Measurements from ENCODE around the gene ACTR3C.

DNA sequence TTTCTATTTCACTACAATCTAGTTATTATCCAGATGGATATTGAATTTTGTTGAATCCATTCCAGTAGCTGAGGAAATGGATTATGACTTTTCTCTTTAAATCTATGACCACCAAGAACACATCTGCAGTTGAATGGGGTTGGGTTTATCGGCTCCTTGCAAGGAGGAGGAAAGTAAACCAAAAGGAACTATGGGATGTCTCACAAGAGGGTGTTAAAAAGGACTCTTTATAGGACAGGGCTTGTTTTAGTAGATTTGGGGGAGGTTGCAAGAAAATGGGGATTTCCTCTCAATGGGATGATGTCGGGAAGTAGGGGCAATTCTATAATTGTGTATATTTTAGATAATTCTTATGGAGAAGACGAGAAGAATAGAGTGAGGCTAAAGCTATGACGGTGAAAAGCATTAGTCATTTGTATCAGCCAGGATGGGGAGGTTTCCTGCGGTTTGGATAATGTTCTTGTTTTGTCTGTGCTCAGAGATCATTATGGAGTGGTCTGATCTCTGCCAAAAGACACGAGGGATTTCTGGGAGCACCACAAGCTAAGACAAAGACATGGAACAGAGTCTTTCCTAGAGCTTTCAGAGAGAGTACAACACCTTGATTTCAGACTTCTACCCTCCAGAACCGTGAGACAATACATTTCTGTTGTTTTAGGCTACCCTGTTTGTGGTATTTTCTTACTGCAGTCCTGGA, 5.4 kb downstream of the ACTR3C start:
- TF ChIP-seq, protein P1, sequence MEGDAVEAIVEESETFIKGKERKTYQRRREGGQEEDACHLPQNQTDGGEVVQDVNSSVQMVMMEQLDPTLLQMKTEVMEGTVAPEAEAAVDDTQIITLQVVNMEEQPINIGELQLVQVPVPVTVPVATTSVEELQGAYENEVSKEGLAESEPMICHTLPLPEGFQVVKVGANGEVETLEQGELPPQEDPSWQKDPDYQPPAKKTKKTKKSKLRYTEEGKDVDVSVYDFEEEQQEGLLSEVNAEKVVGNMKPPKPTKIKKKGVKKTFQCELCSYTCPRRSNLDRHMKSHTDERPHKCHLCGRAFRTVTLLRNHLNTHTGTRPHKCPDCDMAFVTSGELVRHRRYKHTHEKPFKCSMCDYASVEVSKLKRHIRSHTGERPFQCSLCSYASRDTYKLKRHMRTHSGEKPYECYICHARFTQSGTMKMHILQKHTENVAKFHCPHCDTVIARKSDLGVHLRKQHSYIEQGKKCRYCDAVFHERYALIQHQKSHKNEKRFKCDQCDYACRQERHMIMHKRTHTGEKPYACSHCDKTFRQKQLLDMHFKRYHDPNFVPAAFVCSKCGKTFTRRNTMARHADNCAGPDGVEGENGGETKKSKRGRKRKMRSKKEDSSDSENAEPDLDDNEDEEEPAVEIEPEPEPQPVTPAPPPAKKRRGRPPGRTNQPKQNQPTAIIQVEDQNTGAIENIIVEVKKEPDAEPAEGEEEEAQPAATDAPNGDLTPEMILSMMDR (IDR thresholded peaks at IDR 0.05) = no peak
- no peak for TF ChIP-seq POLR2A (IDR thresholded peaks at IDR 0.05)

Data from testis (tissue), 2 donors.